Dedifferentiated amniotic fluid mesenchymal stem cell (primary cell): ENCODE data around the gene SPEM1.
"Not testable (repeated sequence)": the region's sequence is repeated elsewhere in the genome, so short reads cannot be mapped to it uniquely, and the experiment has no call there.

Experiments
- DNase-seq: peaks from one replicate; pipeline ENCODE4 v3.0.0-alpha.2; 2016; ENCODE audit errors: extremely low spot score

Gene SPEM1

DNA sequence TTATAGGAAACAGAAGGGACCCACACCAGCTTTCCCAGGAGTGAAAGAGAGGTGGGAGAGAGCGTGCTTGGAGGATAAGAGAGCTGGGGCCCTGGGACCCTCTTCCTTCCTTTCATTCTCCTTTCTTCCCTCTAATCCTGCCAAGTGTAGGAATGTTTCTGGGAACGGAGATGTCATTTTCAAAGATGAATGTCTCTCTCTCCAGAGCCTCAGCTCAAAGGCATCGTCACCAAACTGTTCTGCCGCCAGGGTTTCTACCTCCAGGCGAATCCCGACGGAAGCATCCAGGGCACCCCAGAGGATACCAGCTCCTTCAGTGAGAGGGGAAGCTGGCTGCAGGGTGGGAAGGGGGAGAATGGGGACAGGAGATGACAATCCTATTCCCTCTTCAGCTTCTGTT lies 21.1 kb downstream of the SPEM1 start:
- DNase-seq = no peak

DNA sequence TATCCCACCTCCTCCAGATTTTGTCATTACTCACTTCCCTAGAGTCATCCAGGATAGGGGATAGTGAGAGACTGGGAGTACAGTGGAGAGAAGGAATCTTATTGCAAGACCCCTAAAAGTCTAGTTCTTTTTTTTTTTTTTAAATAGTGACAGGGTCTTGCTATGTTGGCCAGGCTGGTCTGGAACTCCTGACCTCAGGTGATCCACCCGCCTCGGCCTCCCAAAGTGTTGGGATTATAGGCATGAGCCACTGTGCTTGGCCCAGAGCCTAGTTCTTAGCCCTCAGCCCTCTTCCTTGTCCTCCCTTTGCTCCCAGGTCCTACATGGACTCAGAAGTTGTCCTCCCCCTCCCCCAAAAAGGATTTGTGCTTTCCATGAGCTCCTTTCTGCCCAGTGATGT lies 22.0 kb downstream of the SPEM1 start:
- no peak for DNase-seq

DNA sequence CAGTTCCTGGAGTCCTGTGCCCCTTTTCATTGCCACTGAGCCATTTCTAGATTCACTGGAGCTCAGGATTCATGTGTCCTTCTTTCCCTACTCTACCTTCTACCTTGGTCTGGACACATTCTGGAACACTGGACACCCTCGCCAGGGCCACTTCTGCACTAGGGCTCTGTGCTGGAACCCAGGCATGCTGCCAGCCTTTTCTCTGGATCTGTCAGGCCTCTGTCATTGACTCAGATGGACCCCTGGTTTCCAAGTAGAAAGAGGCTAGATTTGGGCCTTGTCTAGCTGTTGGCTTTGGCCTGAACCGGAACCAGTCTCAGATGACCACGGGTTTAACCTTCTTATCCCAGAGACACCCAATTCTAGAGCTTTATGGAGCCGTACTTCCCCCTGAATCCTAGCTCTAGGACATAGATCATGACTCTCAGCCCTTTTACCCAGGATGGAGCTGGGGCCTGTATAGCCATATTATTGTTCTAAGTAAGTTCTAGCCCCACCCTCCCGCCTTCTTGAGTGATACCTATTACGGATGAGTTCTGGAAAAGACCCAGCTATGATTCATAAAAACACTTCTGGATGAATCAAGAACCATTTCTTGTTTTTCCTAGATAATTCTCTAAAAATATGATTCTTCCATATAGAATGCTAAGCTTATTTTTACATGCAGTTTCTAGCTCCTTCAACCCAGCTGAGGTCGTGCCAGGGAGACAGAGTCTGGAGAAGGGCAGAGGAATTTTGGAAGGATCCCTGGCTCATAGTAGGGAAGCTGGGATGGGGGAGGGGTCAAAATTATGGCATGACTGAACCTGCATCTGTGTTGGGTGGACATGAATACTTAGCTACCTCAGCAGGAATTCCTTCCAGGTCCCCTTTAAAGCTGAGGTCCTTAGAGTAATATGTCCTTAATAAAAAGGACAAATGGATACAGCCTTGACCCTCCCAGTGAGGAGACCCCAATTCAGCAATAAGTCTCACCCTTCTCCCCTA lies 23.7 kb downstream of the SPEM1 start:
- no peak for DNase-seq

DNA sequence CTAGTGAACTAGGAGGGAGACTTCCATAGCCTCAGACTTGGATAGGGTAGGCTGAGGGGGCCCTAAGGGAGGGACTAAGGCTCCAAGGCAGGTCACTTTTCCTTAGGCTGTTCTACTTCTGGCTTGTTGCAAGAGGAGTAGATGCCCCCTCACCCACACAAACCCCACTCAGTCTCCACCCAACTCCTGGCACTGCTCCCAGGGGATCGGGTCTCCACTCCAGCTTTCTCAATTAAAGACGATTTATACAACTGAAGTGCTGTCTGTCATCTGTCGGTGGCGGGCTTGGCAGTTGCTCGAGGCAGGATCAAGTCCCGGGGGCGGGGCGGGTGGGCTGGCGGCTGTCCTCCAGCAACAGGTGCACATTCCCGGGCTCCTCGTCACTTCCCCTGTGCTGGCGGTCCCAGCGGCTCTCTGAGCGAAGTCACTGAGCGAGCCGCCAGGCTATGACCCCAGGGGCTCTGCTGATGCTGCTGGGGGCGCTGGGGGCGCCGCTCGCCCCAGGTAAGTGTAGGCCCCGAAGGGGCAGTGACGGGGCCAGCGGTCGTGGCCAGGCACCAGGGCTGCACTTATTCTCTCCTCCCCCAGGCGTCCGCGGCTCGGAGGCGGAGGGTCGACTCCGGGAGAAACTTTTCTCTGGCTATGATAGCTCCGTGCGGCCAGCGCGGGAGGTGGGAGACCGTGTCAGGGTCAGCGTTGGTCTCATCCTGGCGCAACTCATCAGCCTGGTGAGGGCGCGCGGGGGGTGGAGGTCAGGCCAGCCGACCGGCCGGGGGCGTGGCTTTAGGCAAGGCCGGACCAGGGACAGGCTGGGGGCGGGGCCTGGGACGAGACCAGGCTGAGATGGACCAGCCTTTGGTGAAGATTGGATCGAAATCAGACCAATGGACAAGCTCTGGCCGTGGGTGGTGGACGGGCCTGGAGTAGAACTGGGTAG lies 24.8 kb downstream of the SPEM1 start, which contains the start of gene CHRNB1:
Gene CHRNB1 (plus strand): TSS at position 380 of the 937 bp plus-strand sequence. CDS start 67 bp downstream, at position 447.
- no peak for DNase-seq

DNA sequence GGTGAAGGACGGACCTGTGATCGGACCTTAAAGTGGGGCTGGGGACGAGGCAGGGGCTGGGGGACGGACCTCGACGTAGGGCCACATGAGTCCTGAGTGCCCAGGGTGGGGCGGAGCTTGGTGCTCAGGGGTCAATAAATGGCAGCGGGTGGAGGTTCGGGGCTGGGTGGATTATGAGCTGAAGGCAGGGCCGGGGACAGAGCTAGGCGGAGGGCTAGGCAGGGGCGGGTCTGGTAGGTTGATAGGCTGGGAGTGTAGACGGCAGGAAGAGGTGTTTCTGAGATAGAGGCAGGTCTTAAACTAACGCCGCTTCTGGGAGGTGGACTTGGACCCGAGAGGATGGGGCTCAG lies 25.5 kb downstream of the SPEM1 start:
- DNase-seq = no peak

DNA sequence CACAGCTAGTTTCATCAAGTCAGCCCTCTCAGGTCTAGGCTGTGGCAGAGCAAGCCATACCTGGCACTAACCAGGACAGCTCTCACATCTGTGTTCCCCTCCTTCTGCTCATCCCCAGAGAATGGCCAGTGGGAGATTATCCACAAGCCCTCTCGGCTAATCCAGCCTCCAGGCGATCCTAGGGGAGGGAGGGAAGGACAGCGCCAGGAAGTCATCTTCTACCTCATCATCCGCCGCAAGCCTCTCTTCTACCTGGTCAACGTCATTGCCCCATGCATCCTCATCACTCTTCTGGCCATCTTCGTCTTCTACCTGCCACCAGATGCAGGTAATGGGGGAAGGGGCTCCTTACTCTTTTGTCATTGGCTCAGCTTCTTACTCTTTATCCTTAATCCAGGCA lies 28.3 kb downstream of the SPEM1 start:
- DNase-seq = no peak

DNA sequence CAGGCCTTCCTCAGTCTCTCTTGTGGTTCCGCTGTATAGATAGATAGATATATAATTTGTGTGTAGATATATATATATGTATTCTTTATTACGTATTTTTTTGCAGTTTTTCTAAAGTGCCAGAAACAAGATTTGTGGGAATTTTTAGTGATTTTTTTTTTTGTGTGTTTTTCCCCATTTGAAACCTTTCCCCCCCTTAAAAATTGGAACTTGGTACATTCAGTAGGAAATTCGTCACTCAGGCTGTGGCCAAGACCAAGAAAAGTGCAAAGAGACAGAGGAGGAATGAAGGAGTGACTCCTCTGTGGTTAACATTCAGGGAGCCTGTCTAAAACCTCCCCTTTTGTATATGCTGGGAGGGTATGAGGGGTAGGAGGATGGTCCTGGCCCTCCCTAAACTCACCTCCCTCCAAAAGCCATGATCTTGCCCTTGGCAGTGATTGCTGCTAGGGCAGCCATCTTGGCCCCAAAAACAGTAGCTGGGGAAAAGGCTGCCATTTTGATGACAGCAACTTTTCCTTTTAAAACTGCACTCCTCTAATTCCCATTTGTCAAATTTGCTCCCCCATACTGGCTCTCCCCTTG lies 39.9 kb downstream of the SPEM1 start:
- DNase-seq = no peak

DNA sequence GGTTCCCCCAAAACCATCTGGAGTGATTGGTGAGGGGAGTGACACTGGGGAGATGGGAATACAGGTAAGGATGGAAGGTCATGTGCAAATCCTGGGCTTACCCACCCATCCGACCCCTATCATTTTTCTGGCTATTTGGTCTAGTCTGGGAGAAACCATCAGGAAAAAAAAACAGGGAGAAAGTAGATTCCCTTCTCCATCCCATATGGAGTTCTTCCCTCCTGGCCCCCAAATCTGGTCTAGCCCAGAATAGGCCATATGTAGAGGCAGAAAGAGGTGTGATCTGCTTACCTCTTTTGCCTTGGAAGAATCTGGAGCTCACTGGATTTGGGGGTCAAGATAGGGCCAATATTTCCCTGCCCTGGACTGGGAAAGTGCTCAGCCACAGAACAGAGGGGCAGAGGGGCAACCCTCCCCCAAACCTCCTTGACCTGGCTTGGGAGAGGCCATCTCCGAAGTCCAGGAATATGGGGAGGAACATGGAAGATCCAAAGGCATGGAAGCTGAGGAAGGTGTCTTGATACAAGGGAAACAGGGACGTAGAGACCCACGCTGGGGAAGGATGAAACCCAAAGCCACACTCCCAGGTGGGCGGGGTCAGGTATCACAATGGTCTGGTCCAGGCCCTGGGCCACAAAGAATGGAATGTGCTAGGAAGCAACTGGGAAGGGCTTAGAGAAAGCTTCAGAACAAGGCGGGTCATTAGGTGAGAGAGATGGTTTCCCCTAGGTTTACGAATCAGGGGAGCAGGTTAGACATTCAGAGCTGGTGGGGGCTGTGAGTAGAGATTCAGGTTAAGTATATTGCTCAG lies 40.9 kb downstream of the SPEM1 start:
- no peak for DNase-seq

DNA sequence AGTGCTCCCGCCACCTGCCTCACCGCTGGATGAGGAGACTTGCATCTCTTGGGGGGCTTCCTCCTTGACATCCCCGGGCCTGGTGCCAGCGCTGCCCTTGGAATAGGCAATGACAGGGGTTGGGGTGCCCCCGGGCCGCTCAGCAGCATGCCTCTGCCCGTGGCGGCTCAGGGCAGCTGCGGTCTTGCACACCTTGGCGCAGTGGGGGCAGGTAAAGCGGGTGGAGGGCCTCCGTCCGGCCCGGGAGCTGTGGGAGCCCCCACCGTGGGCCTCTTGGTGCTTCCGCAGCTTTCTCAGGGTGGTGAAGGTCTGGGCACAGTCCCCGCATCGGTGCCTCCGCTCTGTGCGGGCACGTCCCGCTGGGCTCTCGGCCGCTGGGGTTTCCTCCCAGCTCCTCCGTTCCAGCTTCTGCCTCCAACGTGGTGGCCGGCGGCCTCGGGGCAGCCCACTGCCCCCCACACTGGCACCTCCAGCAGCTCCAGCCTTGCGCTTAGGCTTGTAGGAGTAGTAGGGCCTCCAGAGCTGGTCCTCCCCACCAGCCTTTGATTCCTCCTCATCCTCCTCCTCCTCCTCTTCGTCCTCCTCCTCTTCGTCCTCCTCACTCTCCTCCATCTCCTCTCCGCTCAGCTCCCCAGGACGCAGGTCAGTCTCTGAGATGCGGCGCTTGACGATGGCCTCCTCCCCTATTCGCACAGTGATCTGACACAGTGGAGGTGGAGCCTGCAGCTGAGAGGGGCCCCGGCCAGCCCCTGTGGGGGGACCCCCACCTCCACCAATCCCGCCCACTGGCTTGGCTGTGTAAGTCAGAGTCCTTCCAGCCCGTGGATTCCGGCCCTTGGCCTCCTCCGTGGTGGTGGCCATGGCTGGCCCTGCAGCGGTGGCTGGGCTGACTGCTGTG lies 42.6 kb downstream of the SPEM1 start:
- no peak for DNase-seq

DNA sequence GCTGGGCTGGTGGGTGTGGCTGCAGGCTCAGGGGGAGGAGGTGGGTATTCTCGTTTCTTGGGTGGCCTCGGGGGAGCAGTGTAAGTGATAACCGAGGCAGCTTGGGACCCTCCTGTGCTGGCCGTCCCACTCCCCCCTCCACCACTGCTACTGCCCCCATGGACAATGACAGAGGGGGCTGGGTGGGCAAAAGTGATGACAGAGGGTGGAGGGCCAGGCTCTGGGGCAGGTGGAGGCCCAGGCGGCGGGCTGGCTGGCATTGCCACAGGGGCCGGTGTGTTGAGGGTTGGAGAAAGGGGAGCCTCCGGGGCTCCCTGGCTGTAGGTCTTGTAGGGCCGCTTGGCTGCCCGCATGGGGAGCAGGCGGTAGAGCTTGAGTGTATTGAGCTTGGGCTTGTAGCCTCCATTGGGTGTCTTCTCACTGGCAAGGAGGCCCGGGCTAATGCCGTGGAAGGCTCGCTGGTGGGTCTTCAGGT lies 43.3 kb downstream of the SPEM1 start:
- no peak for DNase-seq

DNA sequence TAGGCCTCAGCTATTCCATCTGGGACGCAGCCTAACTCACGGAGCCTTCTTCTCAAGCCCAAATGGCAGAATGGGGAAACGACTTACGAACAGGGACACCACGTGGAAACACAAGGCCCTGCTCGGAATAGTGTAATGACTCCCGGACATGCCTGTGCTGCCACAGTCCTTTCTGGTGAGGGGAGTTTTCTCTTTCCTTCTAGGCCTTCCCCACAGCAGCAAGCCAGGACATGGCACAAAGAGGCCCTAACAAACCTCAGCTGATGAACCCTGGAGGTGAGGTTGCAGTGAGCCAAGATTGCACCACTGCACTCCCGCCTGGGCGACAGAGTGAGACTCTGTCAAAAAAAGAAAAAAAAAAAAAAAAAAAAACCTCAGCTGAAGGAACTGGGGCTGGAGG lies 44.0 kb downstream of the SPEM1 start:
- DNase-seq = no peak

DNA sequence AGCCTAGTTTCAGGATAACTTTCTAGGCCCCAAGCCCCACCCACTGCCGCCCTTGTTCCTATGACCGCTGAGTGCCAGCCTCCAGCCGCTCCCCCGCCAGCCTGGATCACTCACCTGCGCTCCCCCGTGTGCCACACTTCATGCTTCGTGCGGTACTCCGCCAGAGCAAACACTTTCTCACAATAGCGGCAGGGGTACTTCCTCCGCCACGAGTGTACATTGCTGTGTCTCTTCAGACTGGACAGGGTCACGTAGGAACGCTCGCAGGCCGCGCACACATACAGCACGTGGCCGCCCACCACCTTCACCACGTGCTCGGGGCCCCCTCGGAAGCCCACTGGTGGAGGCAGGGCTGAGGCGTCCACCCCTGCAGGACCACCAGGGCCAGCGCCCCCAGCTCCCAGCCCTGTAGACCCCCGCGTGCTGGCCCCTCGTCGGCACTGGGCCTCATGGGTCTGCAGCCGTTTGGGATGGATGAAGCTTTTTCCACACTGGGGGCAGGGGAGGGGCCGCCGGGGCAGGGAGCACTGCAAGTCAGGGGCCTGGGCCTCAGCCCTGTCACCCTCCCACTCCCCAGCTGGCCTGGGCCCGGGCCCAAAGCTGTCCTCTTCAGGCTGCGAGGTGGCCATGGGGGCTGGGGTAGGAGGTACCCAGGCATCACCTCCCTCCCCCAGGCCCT lies 45.6 kb downstream of the SPEM1 start:
- no peak for DNase-seq

DNA sequence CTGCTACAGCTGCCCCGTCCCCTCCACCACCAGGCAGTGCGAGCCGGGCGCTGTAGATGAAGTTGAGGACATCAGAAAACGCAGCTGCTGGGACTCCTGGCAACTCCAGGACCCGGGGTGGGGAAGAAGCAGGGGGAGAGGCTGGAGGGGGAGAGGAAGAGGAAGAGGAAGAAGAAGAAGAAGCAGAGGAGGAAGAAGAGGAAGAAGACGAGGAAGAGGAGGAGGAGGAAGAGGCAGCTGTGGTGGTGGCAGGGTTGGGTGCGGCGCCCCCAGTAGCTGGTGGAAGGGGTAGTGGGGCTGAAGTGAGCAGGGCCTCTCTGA lies 46.2 kb downstream of the SPEM1 start:
- DNase-seq = no peak

DNA sequence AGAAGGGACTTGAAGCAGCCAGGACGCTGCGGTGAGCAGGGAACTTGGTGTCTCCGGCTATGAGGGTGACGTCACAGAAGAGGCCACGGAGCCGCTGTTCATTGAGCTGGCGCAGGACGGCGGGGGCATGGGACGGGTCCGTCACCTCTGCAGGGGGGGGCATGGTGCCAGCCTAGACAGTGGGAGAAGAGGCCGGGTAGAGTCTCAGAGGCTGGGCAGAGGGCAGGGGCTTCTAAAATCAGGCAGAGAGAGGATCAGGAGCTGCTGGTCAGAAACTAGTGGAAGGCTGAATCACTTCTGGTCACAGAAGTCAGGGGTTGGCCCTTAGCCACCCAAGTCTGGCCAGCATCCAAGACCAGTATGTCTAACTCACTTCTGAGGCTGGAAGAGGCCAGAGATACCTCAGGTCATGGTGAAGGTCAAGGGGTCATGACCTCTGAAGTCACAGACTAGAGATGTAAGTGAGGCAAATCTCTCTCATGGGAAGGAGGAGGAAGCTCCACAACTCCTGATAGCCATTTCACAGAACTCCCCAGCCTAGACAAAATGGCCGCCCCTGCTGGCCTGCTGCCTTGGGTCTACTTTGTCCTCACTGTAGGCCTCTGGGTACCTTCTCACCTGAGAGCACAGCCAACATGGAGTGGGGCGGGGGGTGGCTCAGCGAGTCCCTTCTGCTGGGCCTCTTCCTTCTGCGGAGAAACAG lies 46.7 kb downstream of the SPEM1 start:
- no peak for DNase-seq

DNA sequence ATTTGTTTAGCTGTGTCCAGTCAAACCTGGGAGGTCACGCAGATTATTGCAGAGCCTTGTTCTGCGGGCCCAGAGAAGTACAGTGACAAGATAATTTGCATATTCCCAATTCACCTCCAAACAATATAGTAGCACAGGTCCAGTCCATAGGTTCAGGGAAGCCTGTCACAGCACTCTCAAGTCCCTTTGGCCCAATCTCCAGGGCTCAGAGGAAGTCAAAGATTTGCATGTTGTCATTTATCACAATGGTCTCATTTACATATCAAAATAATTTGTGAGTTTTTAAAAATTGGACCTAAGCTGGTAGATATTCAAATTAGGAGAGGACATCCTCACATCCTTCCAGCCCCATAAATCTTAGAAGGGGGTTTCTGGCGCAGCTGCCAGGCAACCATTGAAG lies 47.4 kb downstream of the SPEM1 start:
- no peak for DNase-seq

DNA sequence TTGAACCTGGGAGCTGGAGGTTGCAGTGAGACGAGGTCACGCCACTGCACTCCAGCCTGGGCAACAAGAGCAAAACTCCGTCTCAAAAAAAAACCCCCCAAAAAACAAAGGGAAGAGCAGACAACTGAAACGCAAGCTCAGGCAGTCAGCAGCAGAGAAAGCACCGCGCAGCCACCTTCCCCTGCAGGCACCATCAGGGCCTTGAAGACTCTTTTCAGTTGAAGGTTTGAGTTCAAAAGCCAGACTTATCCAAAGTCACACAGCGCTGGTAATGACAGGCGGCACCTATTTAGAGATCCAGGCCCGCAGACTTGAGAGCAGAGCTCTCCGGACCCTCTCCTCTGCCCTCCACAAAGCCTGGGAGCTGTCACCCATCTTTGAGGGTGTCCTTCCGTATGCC lies 48.2 kb downstream of the SPEM1 start:
- no peak for DNase-seq

DNA sequence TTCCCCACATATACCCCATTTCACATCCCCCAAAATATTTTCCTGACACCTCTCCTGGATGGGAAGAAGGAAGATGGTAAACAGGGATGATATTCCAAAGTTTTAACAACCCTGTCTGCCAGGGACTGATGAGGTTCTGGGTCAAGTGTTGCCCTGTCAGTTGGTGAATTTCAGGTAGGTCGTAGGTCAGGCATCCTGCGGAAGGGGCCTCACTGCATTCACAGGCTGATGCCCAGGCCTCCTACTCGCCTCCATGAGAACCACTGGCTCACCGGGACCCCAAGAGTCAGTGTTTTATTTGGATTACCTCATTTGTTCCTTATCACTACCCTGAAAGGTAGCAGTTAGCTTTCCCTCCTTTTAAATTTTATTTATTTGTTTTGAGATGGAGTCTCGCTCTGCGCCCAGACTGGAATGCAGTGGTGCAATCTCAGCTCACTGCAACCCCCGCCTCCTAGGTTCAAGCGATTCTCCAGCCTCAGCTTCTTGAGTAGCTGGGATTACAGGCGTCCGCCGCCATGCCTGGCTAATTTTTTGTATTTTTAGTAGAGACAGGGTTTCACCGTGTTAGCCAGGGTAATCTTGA lies 48.8 kb downstream of the SPEM1 start:
- DNase-seq = no peak

DNA sequence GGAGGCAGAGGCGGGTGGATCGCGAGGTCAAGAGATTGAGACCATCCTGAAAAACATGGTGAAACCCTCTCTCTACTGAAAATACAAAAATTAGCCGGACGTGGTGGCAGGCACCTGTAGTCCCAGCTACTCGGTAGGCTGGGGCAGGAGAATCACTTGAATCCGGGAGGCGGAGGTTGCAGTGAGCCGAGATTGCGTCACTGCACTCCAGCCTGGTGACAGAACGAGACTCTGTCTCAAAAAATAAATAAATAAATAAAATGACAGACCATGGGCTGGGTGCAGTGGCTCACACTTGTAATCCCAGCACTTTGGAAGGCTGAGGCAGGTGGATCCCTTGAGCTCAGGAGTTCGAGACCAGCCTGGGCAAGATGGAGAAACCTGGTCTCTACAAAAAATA lies 49.7 kb downstream of the SPEM1 start:
- not testable (repeated sequence) for DNase-seq
